ENCODE data around the gene SSR2.

SSR2 gene

GRCh38 chr1:155970531-155971167 lies 50.1 kb downstream of the SSR2 start:
- no peak for DNase-seq (ENCODE audit: low read depth)
- TF ChIP-seq CTCF (IDR thresholded peaks at IDR 0.05; ENCODE audit: control insufficient read depth, insufficient read depth, low read depth, low read length, missing control alignments) = no peak
- H3K4me3 ChIP-seq (ENCODE audit: control insufficient read depth, low read depth, low read length) = no peak overlapping the region

DNA sequence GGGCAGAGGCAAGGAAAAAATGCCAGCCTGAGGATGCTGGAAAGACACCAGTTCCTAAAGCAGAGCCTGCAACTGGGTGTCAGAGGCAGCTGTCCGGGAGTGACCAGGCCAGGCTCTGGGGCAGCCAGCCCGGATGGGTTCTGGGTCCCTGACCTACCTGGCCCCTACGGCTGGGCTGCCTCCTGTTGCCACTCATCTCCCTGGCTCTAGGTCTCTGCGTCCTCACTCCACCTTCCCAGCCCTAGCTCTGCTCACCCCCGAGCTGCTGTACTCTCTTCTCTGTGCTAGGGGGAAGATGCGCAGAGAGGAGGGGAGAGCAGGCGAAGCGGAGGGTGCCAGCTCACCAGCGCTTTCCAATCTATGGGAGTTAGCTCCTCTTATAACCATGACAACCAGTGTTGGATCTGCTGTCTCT lies 51.4 kb downstream of the SSR2 start:
- TF ChIP-seq CTCF (IDR thresholded peaks at IDR 0.05; ENCODE audit: control insufficient read depth, insufficient read depth, low read depth, low read length, missing control alignments) = no peak
- DNase-seq (ENCODE audit: low read depth) = no peak
- no peak overlapping the region for H3K4me3 ChIP-seq (ENCODE audit: control insufficient read depth, low read depth, low read length)

GRCh38 chr1:155968670-155969069 lies 52.1 kb downstream of the SSR2 start:
- H3K4me3 ChIP-seq (ENCODE audit: control insufficient read depth, low read depth, low read length) = no peak overlapping the region
- DNase-seq (ENCODE audit: low read depth) = no peak
- no peak for TF ChIP-seq CTCF (IDR thresholded peaks at IDR 0.05; ENCODE audit: control insufficient read depth, insufficient read depth, low read depth, low read length, missing control alignments)

GRCh38 chr1:155968051-155968400 lies 52.7 kb downstream of the SSR2 start:
- H3K4me3 ChIP-seq (ENCODE audit: control insufficient read depth, low read depth, low read length) = no peak overlapping the region
- DNase-seq (ENCODE audit: low read depth) = no peak
- no peak for TF ChIP-seq CTCF (IDR thresholded peaks at IDR 0.05; ENCODE audit: control insufficient read depth, insufficient read depth, low read depth, low read length, missing control alignments)

GRCh38 chr1:155967341-155968050 lies 53.3 kb downstream of the SSR2 start:
- no peak for DNase-seq (ENCODE audit: low read depth)

GRCh38 chr1:155966750-155967149 lies 54.0 kb downstream of the SSR2 start:
- DNase-seq (ENCODE audit: low read depth) = no peak
- TF ChIP-seq CTCF (IDR thresholded peaks at IDR 0.05; ENCODE audit: control insufficient read depth, insufficient read depth, low read depth, low read length, missing control alignments) = no peak
- H3K4me3 ChIP-seq (ENCODE audit: control insufficient read depth, low read depth, low read length) = no peak overlapping the region

More at GRCh38 chr1:155967341-155968050, 53.3 kb downstream of the SSR2 start:
- no peak for TF ChIP-seq CTCF (IDR thresholded peaks at IDR 0.05; ENCODE audit: control insufficient read depth, insufficient read depth, low read depth, low read length, missing control alignments)
- no peak overlapping the region for H3K4me3 ChIP-seq (ENCODE audit: control insufficient read depth, low read depth, low read length)
